Dendritic cell treated with granulocyte-macrophage colony-stimulating factor and Interleukin-4, amounts not matched to agents 40 ng/mL and 50 ng/mL, for 4 days (primary cell): ENCODE results near the gene HDAC4.

Experiments
- H3K27ac Mint-ChIP-seq: one replicate; pipeline ENCODE4 v1.8.0; 2022; ENCODE audit warnings: mild to moderate bottlenecking, mixed read lengths
- H3K27me3 Mint-ChIP-seq: one replicate; pipeline ENCODE4 v1.8.0; 2022; ENCODE audit warnings: mild to moderate bottlenecking, mixed read lengths
- H3K36me3 Mint-ChIP-seq: one replicate; pipeline ENCODE4 v1.8.0; 2022; ENCODE audit warnings: low read depth, mixed read lengths
- H3K4me1 Mint-ChIP-seq: one replicate; pipeline ENCODE4 v1.8.0; 2022; ENCODE audit warnings: low read depth, mixed read lengths
- H3K4me3 Mint-ChIP-seq: one replicate; pipeline ENCODE4 v1.8.0; 2022; ENCODE audit warnings: mild to moderate bottlenecking, moderate library complexity, mixed read lengths
- H3K9me3 Mint-ChIP-seq: one replicate; pipeline ENCODE4 v1.8.0; 2022; ENCODE audit warnings: mixed read lengths
- intact Hi-C: fragments of 100-400 bp; cut with micrococcal nuclease; formaldehyde crosslinking; loops from one replicate; pipeline ENCODE4 v1.15.0; 2022

The HDAC4 gene

DNA sequence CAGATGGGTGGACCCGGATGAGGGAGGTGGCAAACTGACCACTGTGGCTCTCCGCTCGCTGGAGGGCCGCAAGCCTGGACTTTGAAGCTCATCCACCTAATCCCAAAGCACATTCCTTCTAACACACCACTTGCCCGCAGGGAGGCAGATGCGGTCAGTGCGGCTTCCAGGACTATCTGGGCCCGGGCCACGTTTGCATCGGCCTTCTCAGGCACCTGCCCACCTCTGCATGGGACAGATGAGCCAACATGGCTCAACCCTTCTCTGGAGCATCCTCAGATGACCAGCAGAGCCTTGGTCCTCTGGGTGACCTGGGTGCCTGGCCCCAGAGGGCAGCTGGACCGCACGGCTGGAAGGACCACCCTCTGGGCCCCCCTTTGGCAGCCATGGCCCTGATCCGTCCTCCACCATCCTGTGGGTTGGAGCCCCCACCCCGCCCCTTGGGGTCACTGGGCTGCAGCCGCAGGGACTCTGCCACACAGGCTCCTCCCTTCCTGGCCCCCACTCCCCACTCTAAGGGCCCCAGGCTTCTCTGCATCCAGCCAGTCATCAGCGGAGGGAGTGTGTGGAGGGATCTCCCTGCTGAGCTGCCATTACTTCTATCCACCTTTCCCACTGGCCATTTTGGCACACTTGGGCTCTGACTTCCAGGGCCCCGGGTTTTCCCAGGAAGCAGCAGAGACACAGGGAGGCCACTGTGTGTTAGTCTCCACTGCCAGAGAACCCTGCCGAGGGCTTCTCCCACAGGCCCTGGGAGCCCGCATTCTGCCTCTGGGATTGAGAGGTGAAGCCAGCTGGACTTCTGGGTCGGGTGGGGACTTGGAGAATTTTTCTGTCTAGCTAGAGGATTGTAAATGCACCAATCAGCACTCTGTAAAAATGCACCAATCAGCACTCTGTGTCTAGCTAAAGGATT, 12.3 kb downstream of the HDAC4 start:
- Mint-ChIP-seq H3K27ac (no peak overlapping the region), H3K4me3 (no peak overlapping the region), H3K9me3 (no peaks in the 10 kb centered on the region), H3K36me3 (peaks cover 62% of the 10 kb centered on the region), H3K27me3 (no peaks in the 10 kb centered on the region), H3K4me1 (peaks cover 16% of the 10 kb centered on the region)
- intact Hi-C loops, result loop anchor here (10.0 kb wide), 1 partner anchor 606 kb away; no protein-coding TSS in a partner anchor

DNA sequence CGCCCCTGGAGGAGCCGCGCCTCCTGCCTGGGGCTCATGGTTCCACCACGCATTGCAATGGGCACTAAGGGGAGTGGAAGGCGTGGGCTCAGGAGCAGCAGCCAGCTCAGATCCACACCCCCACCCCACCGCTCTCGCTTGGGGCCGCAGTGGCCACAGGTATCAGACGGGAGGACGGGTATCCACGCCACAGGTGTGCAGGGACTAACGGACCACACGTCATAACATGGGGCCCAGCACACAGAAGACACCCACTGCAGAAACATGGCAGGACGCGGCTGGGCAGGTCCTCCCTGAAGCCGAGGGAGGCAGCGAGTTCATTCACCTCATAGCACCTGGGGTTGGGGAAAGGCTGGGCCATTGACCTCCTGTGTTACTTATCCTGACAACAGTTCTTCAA, 13.0 kb downstream of the HDAC4 start:
- intact Hi-C loops, result loop anchor here (10.0 kb wide), 1 partner anchor 607 kb away; no protein-coding TSS in a partner anchor
- Mint-ChIP-seq H3K27ac (no peak overlapping the region), H3K4me3 (no peak overlapping the region)

DNA sequence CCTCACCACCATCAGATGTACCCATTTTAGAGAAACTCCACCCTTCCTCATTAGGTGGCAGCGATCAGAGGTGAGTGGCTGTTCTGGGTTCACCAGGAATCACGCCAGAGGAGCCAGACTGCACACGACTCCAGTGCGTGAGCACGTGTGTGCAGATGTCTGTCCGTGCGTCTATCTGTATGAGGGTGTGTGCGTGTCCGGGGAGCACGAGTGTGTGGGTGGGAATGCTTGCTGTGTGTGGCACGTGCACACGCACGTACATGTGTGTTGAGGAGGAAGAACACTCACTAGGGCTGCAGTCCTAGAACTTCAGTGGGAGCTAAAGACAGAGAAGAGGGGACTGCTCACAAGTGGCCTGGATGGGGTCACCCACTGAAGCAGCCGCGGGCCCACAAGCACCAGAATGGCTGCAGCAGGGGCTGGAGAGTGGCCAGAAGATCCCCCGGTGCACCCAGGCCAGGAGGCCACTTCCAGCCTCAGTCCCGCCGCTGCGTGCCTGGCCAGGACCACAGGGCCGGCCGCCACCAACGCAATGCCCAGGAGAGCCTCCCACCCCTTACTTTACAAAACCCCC, 13.9 kb downstream of the HDAC4 start:
- Mint-ChIP-seq H3K9me3 (no peaks in the 10 kb centered on the region), H3K4me1 (peaks cover 23% of the 10 kb centered on the region), H3K36me3 (peaks cover 65% of the 10 kb centered on the region), H3K27ac (no peak overlapping the region), H3K27me3 (no peaks in the 10 kb centered on the region), H3K4me3 (no peak overlapping the region)
- intact Hi-C loops, result loop anchor here (10.0 kb wide), 1 partner anchor 608 kb away; no protein-coding TSS in a partner anchor

More for the DNA sequence above, 13.0 kb downstream of the HDAC4 start:
- H3K9me3 Mint-ChIP-seq, result no peaks in the 10 kb centered on the region
- H3K4me1 Mint-ChIP-seq, result peaks cover 16% of the 10 kb centered on the region
- no peaks in the 10 kb centered on the region for H3K27me3 Mint-ChIP-seq
- H3K36me3 Mint-ChIP-seq, result peaks cover 67% of the 10 kb centered on the region

- H3K9me3 Mint-ChIP-seq, result no peaks in the 10 kb centered on the region
- H3K4me3 Mint-ChIP-seq, result no peak overlapping the region
- H3K27ac Mint-ChIP-seq, result no peak overlapping the region
- intact Hi-C loops, result loop anchor here (10.0 kb wide), 1 partner anchor 609 kb away; no protein-coding TSS in a partner anchor
- H3K4me1 Mint-ChIP-seq, result peaks cover 25% of the 10 kb centered on the region
- no peaks in the 10 kb centered on the region for H3K27me3 Mint-ChIP-seq
- H3K36me3 Mint-ChIP-seq, result peaks cover 58% of the 10 kb centered on the region
Measured at GRCh38 chr2:239386001-239386670, 14.7 kb downstream of the HDAC4 start.

DNA sequence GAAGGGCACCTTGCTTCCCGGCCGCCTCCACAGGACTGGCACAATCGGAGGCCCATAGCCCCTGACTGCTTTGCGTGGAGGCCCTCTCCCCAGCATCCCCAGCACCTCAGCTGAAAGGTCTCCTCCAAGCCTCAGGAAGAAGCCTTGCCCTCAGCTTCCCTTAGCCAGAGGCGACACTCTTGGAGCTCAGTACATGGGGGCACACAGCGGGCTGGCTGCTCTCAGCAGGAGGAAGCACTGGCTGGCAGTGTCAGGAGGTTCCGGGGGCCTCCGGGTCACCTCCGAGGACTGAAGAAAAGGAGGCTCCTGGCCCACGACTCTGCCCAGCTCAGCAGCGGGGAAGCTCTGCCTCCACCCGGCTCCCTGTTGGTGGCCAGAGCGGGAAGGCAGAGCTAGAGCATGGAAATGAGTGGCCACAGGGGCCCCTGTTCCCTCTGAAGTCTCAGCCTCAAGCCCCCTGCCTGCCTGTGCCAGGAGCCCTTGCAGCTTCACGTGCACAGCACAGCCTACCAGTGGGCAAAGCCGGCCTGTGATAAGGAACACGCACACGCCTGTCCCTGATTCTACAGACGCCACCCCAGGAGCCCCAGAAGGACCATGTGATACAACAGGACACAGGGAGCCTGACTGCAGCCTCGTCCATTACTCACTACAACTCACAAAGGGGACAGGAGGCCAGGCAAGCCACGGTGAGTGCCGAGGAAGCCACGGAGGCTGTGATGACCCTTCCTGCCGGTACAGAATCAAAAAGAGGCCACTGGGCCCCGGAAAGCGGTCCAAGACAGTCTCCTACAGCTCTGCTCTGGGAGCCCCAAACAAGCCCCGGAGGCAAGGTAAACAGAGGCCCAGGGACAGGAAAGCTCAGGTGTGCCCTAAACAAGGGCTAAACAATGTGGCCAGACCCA, 15.5 kb downstream of the HDAC4 start:
- Mint-ChIP-seq H3K4me1 (peaks cover 32% of the 10 kb centered on the region), H3K9me3 (no peaks in the 10 kb centered on the region), H3K4me3 (no peak overlapping the region), H3K27me3 (no peaks in the 10 kb centered on the region), H3K27ac (no peak overlapping the region), H3K36me3 (peaks cover 59% of the 10 kb centered on the region)
- intact Hi-C loops, result loop anchor here (10.0 kb wide), 1 partner anchor 609 kb away; no protein-coding TSS in a partner anchor

GRCh38 chr2:239383759-239384156, 17.1 kb downstream of the HDAC4 start:
- Mint-ChIP-seq H3K27me3 (no peaks in the 10 kb centered on the region), H3K4me1 (peaks cover 45% of the 10 kb centered on the region), H3K27ac (no peak overlapping the region), H3K9me3 (no peaks in the 10 kb centered on the region), H3K36me3 (peaks cover 51% of the 10 kb centered on the region), H3K4me3 (no peak overlapping the region)
- intact Hi-C loops, result loop anchor here (10.0 kb wide), 1 partner anchor 611 kb away; no protein-coding TSS in a partner anchor

DNA sequence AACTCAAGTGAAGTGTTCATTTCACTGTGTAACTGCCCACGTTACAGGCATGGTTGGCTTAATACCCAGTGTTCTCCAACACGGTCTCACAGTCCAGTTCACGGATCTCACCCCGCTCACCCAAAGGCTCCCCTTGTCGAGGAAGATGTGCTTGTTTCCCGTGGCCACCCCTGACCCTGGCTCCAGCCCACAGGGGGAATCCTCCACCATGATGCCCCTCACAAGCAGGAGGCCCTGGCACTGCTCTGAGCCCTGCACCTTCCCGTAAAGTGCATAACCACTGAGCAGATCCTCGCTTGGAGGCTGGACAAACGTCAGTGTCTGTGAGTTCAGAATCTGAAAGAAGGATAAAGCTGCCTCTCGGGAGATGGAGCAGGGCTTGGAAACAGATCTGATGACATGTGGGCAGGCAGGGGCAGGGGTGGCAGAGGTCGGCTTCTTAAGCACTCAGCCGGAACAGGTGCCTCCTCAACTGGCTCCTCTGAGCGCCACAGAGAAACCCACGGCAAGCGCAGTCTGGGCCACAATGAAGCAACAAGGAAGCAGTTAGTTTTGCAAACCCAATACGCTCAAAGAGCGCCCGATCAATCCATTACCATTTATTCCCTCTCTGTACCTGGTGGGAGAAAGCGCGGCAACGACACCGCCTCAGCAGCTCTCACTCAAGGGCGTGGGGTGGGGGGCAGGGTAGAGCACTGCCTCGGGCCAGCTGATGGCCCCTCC, 17.6 kb downstream of the HDAC4 start:
- intact Hi-C loops, result loop anchor here (10.0 kb wide), 1 partner anchor 612 kb away; no protein-coding TSS in a partner anchor
- no peaks in the 10 kb centered on the region for H3K27me3 Mint-ChIP-seq
- no peak overlapping the region for H3K27ac Mint-ChIP-seq
- no peak overlapping the region for H3K4me3 Mint-ChIP-seq
- peaks cover 47% of the 10 kb centered on the region for H3K36me3 Mint-ChIP-seq
- H3K4me1 Mint-ChIP-seq, result peaks cover 50% of the 10 kb centered on the region
- H3K9me3 Mint-ChIP-seq, result no peaks in the 10 kb centered on the region

GRCh38 chr2:239382384-239382880, 18.4 kb downstream of the HDAC4 start:
- peaks cover 54% of the 10 kb centered on the region for H3K4me1 Mint-ChIP-seq
- H3K27ac Mint-ChIP-seq, result no peak overlapping the region
- intact Hi-C loops, result loop anchor here (10.0 kb wide), 1 partner anchor 612 kb away; no protein-coding TSS in a partner anchor
- H3K36me3 Mint-ChIP-seq, result peaks cover 47% of the 10 kb centered on the region
- no peak overlapping the region for H3K4me3 Mint-ChIP-seq
- no peaks in the 10 kb centered on the region for H3K27me3 Mint-ChIP-seq
- H3K9me3 Mint-ChIP-seq, result no peaks in the 10 kb centered on the region

- peaks cover 46% of the 10 kb centered on the region for H3K36me3 Mint-ChIP-seq
- no peaks in the 10 kb centered on the region for H3K27me3 Mint-ChIP-seq
- peaks cover 54% of the 10 kb centered on the region for H3K4me1 Mint-ChIP-seq
- no peak overlapping the region for H3K27ac Mint-ChIP-seq
- intact Hi-C loops, result loop anchor here (10.0 kb wide), 1 partner anchor 613 kb away; no protein-coding TSS in a partner anchor
- H3K4me3 Mint-ChIP-seq, result no peak overlapping the region
- no peaks in the 10 kb centered on the region for H3K9me3 Mint-ChIP-seq
Measured at GRCh38 chr2:239381709-239382134, 19.1 kb downstream of the HDAC4 start.

DNA sequence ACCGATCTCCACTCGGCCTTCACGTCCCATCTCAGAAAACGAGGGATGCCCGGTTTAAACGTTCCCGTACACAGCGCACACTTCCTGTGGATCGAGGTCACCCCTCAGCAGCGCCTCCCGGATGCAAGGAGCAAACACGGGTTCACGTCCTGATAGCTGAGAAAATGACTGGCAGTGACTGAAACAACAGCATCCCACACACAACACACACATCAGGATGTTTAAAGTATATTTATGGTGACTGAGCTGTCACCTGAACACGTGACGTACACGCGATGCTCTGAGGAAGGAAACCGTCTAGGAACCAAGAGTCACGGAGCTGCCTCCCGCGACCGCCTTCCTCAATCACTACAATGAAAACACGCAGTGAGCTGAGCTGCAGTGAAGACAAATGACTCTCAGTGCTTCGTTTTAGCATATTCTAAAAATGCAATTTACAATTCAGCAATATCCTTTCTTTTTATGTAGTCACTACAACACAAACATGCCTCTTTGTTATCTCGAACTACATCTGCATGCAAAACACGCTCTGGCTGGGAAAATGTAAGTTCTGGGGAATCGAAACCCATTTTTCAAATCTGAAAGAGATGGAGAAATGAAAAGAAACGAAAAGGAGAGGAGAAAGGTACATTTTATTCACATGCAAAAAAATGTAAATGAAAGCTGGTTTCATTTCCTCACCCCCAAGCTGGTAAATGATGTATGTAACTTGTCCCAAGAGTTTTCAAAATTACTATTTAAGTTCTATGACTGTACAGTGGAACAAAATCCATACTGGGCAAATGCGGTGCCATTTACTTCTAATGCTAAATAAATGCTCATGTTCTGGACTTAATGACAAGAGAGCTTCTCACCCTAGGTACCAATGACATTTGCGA, 19.8 kb downstream of the HDAC4 start:
- Mint-ChIP-seq H3K27ac (peak overlapping the region; percentile 50), H3K36me3 (peaks cover 39% of the 10 kb centered on the region), H3K9me3 (no peaks in the 10 kb centered on the region), H3K4me1 (peaks cover 54% of the 10 kb centered on the region), H3K4me3 (peak overlapping the region; percentile 52), H3K27me3 (no peaks in the 10 kb centered on the region)
- intact Hi-C loops, result loop anchor here (10.0 kb wide), 1 partner anchor 614 kb away; no protein-coding TSS in a partner anchor

GRCh38 chr2:239379641-239380170, 21.1 kb downstream of the HDAC4 start:
- H3K27ac Mint-ChIP-seq, result peak overlapping the region; percentile 57
- no peak overlapping the region for H3K4me3 Mint-ChIP-seq
- H3K36me3 Mint-ChIP-seq, result peaks cover 34% of the 10 kb centered on the region
- H3K9me3 Mint-ChIP-seq, result no peaks in the 10 kb centered on the region
- intact Hi-C loops, result loop anchor here (10.0 kb wide), 1 partner anchor 615 kb away; no protein-coding TSS in a partner anchor
- peaks cover 54% of the 10 kb centered on the region for H3K4me1 Mint-ChIP-seq
- no peaks in the 10 kb centered on the region for H3K27me3 Mint-ChIP-seq
